GM18508 (cell line): ENCODE data around the gene ZNF669.
"Not testable (repeated sequence)": the region's sequence is repeated elsewhere in the genome, so short reads cannot be mapped to it uniquely, and the experiment has no call there.

ENCODE experiments used
- ATAC-seq: cut with Tn5 transposase; IDR thresholded peaks from one replicate; pipeline ENCODE4 v1.9.1; 2021; ENCODE audit warnings: moderate number of reproducible peaks; ENCODE audit not compliant: insufficient read depth, unreplicated experiment

Gene ZNF669

GRCh38 chr1:247103859-247104591 is at the start of gene ZNF669:
Gene ZNF669 (minus strand): TSS chr1:247104356. CDS start chr1:247104199, 157 bp downstream.
- ATAC-seq: peak; percentile 98

- no peak for ATAC-seq
Measured at GRCh38 chr1:247147781-247148180, 43.6 kb upstream of the ZNF669 start.

- ATAC-seq: not testable (repeated sequence)
Measured at GRCh38 chr1:247147120-247147519, 43.0 kb upstream of the ZNF669 start.

GRCh38 chr1:247146671-247147070 is 42.5 kb upstream of the ZNF669 start:
- no peak for ATAC-seq

- no peak for ATAC-seq
Measured at GRCh38 chr1:247145279-247145678, 41.1 kb upstream of the ZNF669 start.

- not testable (repeated sequence) for ATAC-seq
Measured at GRCh38 chr1:247139557-247139956, 35.4 kb upstream of the ZNF669 start.

- ATAC-seq: no peak
Measured at GRCh38 chr1:247131236-247131635, 27.1 kb upstream of the ZNF669 start.

- ATAC-seq: not testable (repeated sequence)
Measured at GRCh38 chr1:247127519-247128282, 23.5 kb upstream of the ZNF669 start.

- ATAC-seq: peak; percentile 27
Measured at GRCh38 chr1:247126601-247127000, 22.4 kb upstream of the ZNF669 start.

- ATAC-seq: peak; percentile 97
Measured at GRCh38 chr1:247126166-247126565, 22.0 kb upstream of the ZNF669 start.

- ATAC-seq: no peak
Measured at GRCh38 chr1:247121382-247121781, 17.2 kb upstream of the ZNF669 start.

- ATAC-seq: not testable (repeated sequence)
Measured at GRCh38 chr1:247120408-247120668, 16.2 kb upstream of the ZNF669 start.

- ATAC-seq: no peak
Measured at GRCh38 chr1:247119600-247120407, 15.6 kb upstream of the ZNF669 start.

GRCh38 chr1:247118946-247119446 is 14.8 kb upstream of the ZNF669 start:
- no peak for ATAC-seq

- no peak for ATAC-seq
Measured at GRCh38 chr1:247115545-247115944, 11.4 kb upstream of the ZNF669 start.

GRCh38 chr1:247115141-247115510 is 11.0 kb upstream of the ZNF669 start:
- ATAC-seq: no peak

- no peak for ATAC-seq
Measured at GRCh38 chr1:247114351-247115140, 10.4 kb upstream of the ZNF669 start.

GRCh38 chr1:247113733-247114271 is 9.6 kb upstream of the ZNF669 start:
- ATAC-seq: no peak

GRCh38 chr1:247113094-247113497 is 8.9 kb upstream of the ZNF669 start:
- ATAC-seq: no peak

GRCh38 chr1:247112479-247112781 is 8.3 kb upstream of the ZNF669 start:
- no peak for ATAC-seq
